Measurements from ENCODE around the gene ARPC1A. TPM values are rescaled to one million over a fixed set of nuclear protein-coding genes. Genes with fewer than 3 reads are reported as not detected.

ARPC1A gene
- 229 and 236 TPM in 2 replicates for total RNA-seq

DNA sequence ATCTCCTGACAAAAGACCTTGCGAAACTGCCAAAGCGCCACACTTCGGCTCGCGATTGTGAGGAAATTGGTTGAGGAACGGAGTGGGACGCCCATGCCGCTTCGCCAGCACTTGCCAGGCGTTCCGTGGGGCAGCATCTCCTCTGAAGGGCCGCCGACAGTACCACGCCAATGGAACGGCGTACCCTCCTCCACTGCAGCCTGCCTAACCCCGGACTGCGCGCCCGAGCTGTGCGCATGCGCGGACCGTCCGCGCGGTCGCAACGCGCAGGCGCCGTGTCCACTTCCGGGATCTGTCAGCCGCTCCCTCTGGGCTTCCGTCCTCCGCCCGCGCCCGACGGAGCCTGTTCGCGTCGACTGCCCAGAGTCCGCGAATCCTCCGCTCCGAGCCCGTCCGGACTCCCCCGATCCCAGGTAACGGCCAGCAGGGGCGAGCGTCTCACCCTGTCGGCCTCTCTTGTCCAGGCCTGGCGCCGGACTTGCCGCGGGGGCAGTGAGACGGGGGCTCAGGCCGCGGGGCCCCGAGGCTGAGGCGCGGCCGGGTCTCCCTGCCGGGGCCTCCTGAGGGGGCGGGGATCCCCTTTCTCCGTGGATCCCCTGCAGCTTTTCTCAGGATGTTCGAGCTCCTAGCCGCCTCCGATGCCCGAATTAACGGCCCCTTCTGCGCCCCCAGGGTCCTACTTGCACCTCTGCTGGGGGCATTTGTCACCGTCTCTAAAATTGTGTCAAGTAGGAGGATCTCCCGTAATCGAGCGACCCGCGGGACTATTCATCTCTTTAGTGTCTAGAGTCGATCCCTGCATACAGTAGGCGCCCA is at the start of gene ARPC1A:
TSS of gene ARPC1A (plus strand) at position 307 of the 816 bp plus-strand sequence. CDS start 7,456 bp downstream, outside the sequence.

DNA sequence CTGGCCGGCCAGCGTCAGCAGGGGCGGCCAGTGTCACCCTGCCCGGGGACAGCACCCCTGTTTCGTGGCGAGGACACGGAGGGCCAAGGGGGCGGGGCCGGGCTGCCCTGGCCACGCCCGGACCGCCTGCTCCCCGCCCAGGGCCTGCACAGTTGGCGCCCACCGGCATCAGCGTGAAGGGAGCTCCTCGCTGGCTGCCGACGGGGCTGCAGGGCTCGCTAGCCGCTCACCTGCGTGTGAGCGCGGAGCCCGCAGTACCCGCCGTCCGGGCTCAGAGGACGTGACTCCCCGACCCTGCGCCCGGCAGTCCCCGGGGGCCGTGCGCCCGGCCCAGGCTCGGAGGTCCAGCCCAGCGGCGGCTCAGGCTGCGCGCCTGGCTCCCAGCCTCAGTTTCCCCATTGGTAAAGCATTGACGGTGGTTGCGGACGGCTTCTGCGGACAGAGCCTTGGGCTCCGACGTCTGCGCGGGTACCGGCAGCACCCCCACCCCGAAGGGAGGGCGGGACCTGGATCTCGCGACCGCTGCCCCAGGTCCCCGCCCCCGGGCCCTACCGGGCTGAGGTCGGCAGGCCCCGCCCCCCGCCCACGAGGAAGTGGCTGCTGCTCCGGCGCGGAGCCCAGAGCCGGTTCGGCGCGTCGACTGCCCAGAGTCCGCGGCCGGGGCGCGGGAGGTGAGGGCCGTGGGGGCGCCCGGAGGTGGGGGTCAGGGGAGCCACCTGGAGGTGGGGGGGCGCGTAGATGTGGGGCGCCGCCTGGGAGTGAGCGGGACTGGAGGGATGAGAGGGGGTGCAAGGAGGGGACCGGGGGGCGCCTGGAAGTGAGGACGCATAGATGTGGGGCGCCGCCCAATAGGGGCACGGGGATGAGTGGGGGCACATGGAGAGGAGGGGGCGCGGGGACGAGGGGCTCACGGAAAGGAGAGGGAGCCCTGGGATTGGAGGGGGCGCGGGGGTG is 48.7 kb downstream of the ARPC1A start, which contains the start of gene ARPC1B:
TSS of gene ARPC1B (plus strand) at position 620 of the 954 bp plus-strand sequence. CDS start 10,985 bp downstream, outside the sequence.

DNA sequence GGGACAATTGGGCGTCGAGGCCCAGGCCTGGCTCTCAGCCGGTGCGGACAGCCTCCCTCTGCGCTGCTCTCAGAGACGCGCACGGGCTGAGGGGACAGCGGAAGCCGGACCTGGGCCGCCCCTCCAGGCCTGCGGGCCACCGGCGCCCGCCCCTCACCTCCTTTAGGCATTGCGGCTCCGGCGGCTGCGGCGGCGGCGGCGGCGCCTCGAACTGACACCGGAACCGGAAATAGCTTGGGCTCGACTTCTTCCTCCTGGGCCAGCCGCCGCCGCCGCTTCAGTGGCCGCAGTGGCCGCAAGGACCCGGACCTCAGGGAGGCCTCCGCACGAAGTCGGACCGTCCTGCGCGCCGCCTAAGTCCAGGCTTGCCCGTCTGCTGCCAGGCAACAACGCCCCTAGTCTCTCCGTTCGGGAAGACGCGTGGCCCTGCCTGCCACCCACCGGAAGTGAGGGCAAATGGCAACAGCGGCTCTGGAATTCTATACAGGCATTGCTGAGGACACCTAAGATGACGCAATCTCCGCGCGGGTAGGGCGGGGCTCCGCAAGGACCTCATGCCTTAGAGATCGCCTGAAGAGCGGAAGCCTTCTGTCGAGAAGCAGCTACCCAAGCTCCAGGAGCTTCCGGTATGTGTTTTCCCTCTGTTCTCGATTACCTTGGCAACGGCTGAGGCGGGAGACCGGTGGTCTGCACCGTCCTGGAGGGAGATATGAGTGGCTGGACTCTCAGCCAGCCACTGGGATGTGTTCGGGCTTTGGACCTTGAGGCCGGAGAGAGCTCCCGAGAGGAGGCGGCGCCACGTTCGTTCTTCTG is 82.9 kb downstream of the ARPC1A start, which contains the start of the genes BUD31 and PDAP1:
TSS of gene BUD31 (plus strand) at position 591 of the 813 bp plus-strand sequence. CDS start 2,124 bp downstream, outside the sequence.
TSS of gene PDAP1 (minus strand) at position 219 of the 813 bp plus-strand sequence. CDS start at position 170, 49 bp downstream.

Other genes starting within 250 kb of the ARPC1A start
- 28.9 and 33.3 TPM in 2 replicates for gene SMURF1, start 181.8 kb upstream of the ARPC1A start, total RNA-seq
- not detected in 2 replicates for gene KPNA7, start 117.8 kb upstream of the ARPC1A start, total RNA-seq
- 0.33 and 0.38 TPM in 2 replicates for gene MYH16, start 53.1 kb upstream of the ARPC1A start, total RNA-seq
- gene ARPC1B, start 48.8 kb downstream of the ARPC1A start, total RNA-seq: 358 and 500 TPM in 2 replicates
- gene PDAP1, start 82.7 kb downstream of the ARPC1A start, total RNA-seq: 63.8 and 67.6 TPM in 2 replicates
- 86.2 and 88.4 TPM in 2 replicates for gene BUD31, start 83.1 kb downstream of the ARPC1A start, total RNA-seq
- 5.0 and 6.9 TPM in 2 replicates for gene PTCD1, start 112.9 kb downstream of the ARPC1A start, total RNA-seq
- 33.6 and 34.2 TPM in 2 replicates for gene CPSF4, start 113.0 kb downstream of the ARPC1A start, total RNA-seq
- gene ATP5MF, start 140.3 kb downstream of the ARPC1A start, total RNA-seq: 761 and 818 TPM in 2 replicates
- 5.2 and 8.8 TPM in 2 replicates for gene ZNF789, start 147.0 kb downstream of the ARPC1A start, total RNA-seq
- 29.1 and 34.4 TPM in 2 replicates for gene ZNF394, start 174.4 kb downstream of the ARPC1A start, total RNA-seq
- gene ZKSCAN5, start 178.8 kb downstream of the ARPC1A start, total RNA-seq: 12.2 and 13.4 TPM in 2 replicates
- 5.6 and 5.7 TPM in 2 replicates for gene FAM200A, start 226.2 kb downstream of the ARPC1A start, total RNA-seq
- gene ZNF655, start 232.7 kb downstream of the ARPC1A start, total RNA-seq: 7.2 and 10.9 TPM in 2 replicates